Esophagus muscularis mucosa (tissue), 3 donors: ENCODE results near the gene GUCY1B1.

Source experiments
- POLR2A ChIP-seq: fragments of 450-650 bp; IDR thresholded peaks from one replicate; pipeline ENCODE4 v1.6.1; 2017; ENCODE audit warnings: antibody characterized with exemption, moderate library complexity, mild to moderate bottlenecking, low read depth
- TF ChIP-seq, protein P1 (sequence below), 3 experiments: fragments of 200-600 bp in 2 of 3; fragments of 450-650 bp in 1 of 3; sonication (generic) in 2 of 3; IDR thresholded peaks; one replicate each; pipeline ENCODE4 v1.5.1; 2017 to 2019; ENCODE audit warnings: antibody characterized with exemption in 3 of 3, mild to moderate bottlenecking in 2 of 3, moderate library complexity in 1 of 3

GRCh38 chr4:155799116-155799793 lies 40.4 kb downstream of the GUCY1B1 start:
- TF ChIP-seq POLR2A = no peak
- TF ChIP-seq, protein P1, sequence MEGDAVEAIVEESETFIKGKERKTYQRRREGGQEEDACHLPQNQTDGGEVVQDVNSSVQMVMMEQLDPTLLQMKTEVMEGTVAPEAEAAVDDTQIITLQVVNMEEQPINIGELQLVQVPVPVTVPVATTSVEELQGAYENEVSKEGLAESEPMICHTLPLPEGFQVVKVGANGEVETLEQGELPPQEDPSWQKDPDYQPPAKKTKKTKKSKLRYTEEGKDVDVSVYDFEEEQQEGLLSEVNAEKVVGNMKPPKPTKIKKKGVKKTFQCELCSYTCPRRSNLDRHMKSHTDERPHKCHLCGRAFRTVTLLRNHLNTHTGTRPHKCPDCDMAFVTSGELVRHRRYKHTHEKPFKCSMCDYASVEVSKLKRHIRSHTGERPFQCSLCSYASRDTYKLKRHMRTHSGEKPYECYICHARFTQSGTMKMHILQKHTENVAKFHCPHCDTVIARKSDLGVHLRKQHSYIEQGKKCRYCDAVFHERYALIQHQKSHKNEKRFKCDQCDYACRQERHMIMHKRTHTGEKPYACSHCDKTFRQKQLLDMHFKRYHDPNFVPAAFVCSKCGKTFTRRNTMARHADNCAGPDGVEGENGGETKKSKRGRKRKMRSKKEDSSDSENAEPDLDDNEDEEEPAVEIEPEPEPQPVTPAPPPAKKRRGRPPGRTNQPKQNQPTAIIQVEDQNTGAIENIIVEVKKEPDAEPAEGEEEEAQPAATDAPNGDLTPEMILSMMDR (IDR thresholded peaks at IDR 0.05) = no peak
